Muscle layer of colon (tissue), 2 donors: Measurements from ENCODE around the gene SNX32.

Experiments used
- H3K27ac ChIP-seq: one replicate; pipeline ENCODE4 v1.7.0; 2013; ENCODE audit warnings: low read depth, mild to moderate bottlenecking, low read length, moderate library complexity
- H3K27me3 ChIP-seq, 2 donors: one replicate each; pipeline ENCODE4 v1.7.0; 2013; ENCODE audit warnings: low read length in 2 of 2, mild to moderate bottlenecking in 2 of 2; ENCODE audit not compliant: insufficient read depth in 2 of 2, control insufficient read depth in 1 of 2
- H3K36me3 ChIP-seq: one replicate; pipeline ENCODE4 v1.7.0; 2013; ENCODE audit warnings: mild to moderate bottlenecking, low read length; ENCODE audit not compliant: insufficient read depth
- H3K4me1 ChIP-seq: one replicate; pipeline ENCODE4 v1.7.0; 2013; ENCODE audit warnings: mild to moderate bottlenecking, low read length; ENCODE audit not compliant: insufficient read depth
- H3K4me3 ChIP-seq, 2 donors: one replicate each; pipeline ENCODE4 v1.7.0; 2013; ENCODE audit warnings: low read length in 2 of 2, low read depth in 1 of 2, mild to moderate bottlenecking in 1 of 2, moderate library complexity in 1 of 2
- H3K9ac ChIP-seq: one replicate; pipeline ENCODE4 v1.7.0; 2013; ENCODE audit warnings: low read length
- H3K9me3 ChIP-seq: one replicate; pipeline ENCODE4 v1.7.0; 2013; ENCODE audit warnings: mild to moderate bottlenecking, low read length
- donor health status: abdominal sarcoma.
- donor health status: Adenocarcinoma of cecum.

Gene SNX32

DNA sequence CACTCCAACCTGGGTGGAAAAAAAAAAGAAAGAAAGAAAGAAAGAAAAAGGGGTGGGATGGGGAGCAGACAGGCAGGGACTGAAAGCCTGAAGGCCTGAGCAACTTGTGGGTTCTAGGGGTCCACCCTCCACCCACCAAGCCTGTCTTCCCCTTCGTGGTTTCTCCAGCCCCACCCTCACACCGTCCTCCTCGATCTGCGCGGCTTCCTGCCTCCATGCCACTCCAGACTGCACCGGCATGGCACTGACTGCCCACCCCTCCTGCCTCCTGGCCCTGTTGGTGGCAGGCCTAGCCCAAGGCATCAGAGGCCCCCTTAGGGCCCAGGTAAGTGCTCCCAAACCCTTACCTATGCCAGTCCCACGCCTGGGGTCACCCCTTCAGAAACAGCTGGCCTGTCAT, 45.9 kb downstream of the SNX32 start, which contains the start of gene CTSW:
TSS of gene CTSW (plus strand) at position 221 of the 400 bp plus-strand sequence. CDS start at position 239, 18 bp downstream.
- H3K4me3 ChIP-seq = no peak within 1 kb of the TSS

DNA sequence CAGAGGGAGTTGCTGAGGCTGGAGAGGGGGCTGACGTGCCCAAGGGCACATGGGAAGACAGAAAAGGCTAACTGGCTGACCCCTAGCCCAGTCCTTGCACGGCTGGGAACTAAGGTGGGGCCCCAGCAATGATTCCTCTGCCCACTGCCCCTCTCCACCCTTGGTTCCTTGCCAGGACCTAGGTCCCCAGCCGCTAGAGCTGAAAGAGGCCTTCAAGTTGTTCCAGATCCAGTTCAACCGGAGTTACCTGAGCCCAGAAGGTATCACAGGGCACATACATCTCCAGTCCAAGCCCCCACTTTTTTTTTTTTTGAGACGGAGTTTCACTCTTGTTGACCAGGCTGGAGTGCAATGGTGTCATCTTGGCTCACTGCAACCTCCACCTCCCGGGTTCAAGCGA, 46.3 kb downstream of the SNX32 start:
- no peak overlapping the region for H3K4me3 ChIP-seq
- no peak overlapping the region for H3K27ac ChIP-seq
- H3K36me3 ChIP-seq = peaks cover 18% of the 10 kb centered on the region
- no peaks in the 10 kb centered on the region for H3K27me3 ChIP-seq
- H3K9me3 ChIP-seq = no peaks in the 10 kb centered on the region
- H3K9ac ChIP-seq = no peak overlapping the region
- H3K4me1 ChIP-seq = peaks cover 10% of the 10 kb centered on the region

More for the DNA sequence above, 45.9 kb downstream of the SNX32 start, which contains the start of gene CTSW:
- Histone ChIP-seq H3K27ac (no peak within 1 kb of the TSS), H3K36me3 (peaks cover 16% of the 10 kb centered on the region), H3K9ac (no peak within 1 kb of the TSS), H3K9me3 (no peaks in the 10 kb centered on the region), H3K4me1 (peaks cover 6% of the 10 kb centered on the region), H3K27me3 (no peaks in the 10 kb centered on the region)

DNA sequence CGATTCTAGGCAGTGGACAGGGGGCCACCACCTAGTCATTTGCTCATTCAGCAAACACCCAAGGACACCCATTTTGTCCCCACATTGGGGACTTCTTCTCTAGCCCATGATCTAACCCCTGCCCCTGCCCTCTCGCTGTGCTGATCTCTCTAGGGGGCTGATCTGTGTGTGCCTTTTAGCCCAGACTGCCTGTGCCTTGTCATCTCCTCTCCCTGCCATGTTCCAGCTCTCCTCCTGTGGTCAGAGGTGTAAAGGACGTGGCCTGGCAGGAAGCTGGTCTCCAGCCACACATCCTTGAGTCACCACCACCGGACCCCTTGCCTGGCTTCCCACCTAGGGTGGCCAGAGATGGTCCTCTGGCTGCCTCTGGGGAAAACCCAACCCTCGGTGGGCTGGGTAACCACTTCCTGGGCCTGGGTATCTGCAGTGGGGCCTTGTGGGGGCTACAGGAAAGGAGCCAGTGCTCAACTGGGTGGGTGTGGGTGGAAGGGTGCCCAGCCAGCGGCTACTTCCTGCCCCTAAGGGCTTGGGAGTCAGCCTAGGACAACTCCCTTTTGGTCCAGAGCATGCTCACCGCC, 47.2 kb downstream of the SNX32 start:
- Histone ChIP-seq H3K9me3 (no peaks in the 10 kb centered on the region), H3K27ac (no peak overlapping the region), H3K4me3 (no peak overlapping the region), H3K27me3 (no peaks in the 10 kb centered on the region), H3K9ac (no peak overlapping the region), H3K36me3 (peaks cover 27% of the 10 kb centered on the region), H3K4me1 (peaks cover 10% of the 10 kb centered on the region)

DNA sequence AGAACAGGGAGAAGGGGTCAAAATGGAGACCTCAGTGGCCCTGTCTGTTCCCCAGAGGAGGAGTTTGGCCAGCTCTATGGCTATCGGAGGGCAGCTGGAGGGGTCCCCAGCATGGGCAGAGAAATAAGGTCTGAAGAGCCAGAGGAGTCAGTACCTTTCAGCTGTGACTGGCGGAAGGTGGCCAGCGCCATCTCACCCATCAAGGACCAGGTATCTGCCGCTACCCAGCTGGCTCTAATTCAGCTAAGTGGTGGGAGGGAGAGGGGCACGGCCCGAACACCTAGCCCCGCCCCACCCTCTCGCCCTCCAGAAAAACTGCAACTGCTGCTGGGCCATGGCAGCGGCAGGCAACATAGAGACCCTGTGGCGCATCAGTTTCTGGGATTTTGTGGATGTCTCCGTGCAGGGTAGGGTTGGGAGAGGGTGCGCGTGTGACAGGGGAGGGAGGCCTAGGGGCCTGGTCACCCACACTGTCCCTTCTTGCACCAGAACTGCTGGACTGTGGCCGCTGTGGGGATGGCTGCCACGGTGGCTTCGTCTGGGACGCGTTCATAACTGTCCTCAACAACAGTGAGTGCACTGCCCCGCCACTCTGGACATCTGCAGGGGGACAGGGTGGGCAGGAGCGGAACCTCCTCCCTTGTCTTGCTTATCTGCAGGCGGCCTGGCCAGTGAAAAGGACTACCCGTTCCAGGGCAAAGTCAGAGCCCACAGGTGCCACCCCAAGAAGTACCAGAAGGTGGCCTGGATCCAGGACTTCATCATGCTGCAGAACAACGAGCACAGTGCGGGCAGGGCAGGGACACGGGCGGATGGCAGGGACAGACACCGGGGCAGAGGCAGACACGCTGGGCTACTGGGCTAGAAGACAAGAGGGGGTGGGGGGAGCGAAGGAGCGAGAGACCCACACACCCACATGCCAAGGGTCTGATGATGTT, 48.6 kb downstream of the SNX32 start:
- peaks cover 37% of the 10 kb centered on the region for H3K36me3 ChIP-seq
- no peaks in the 10 kb centered on the region for H3K9me3 ChIP-seq
- H3K27me3 ChIP-seq = no peaks in the 10 kb centered on the region
- no peak overlapping the region for H3K27ac ChIP-seq
- H3K9ac ChIP-seq = no peak overlapping the region
- no peak overlapping the region for H3K4me3 ChIP-seq
- peaks cover 19% of the 10 kb centered on the region for H3K4me1 ChIP-seq

DNA sequence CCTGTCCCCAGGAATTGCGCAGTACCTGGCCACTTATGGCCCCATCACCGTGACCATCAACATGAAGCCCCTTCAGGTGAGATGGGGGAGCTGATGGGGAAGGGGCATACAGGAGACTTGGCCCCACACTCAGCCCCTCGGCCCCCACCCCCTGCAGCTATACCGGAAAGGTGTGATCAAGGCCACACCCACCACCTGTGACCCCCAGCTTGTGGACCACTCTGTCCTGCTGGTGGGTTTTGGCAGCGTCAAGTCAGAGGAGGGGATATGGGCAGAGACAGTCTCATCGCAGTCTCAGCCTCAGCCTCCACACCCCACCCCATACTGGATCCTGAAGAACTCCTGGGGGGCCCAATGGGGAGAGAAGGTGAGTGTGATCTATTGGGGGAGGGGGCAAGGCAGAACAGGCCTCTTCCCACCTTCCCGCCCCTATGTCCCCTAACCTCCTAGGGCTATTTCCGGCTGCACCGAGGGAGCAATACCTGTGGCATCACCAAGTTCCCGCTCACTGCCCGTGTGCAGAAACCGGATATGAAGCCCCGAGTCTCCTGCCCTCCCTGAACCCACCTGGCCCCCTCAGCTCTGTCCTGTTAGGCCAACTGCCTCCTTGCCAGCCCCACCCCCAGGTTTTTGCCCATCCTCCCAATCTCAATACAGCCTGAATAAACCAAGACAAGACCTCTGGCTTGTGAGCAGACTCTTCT, 49.4 kb downstream of the SNX32 start:
- H3K9ac ChIP-seq = no peak overlapping the region
- H3K4me3 ChIP-seq = no peak overlapping the region
- H3K36me3 ChIP-seq = peaks cover 37% of the 10 kb centered on the region
- no peaks in the 10 kb centered on the region for H3K9me3 ChIP-seq
- no peak overlapping the region for H3K27ac ChIP-seq
- H3K4me1 ChIP-seq = peaks cover 24% of the 10 kb centered on the region
- no peaks in the 10 kb centered on the region for H3K27me3 ChIP-seq

DNA sequence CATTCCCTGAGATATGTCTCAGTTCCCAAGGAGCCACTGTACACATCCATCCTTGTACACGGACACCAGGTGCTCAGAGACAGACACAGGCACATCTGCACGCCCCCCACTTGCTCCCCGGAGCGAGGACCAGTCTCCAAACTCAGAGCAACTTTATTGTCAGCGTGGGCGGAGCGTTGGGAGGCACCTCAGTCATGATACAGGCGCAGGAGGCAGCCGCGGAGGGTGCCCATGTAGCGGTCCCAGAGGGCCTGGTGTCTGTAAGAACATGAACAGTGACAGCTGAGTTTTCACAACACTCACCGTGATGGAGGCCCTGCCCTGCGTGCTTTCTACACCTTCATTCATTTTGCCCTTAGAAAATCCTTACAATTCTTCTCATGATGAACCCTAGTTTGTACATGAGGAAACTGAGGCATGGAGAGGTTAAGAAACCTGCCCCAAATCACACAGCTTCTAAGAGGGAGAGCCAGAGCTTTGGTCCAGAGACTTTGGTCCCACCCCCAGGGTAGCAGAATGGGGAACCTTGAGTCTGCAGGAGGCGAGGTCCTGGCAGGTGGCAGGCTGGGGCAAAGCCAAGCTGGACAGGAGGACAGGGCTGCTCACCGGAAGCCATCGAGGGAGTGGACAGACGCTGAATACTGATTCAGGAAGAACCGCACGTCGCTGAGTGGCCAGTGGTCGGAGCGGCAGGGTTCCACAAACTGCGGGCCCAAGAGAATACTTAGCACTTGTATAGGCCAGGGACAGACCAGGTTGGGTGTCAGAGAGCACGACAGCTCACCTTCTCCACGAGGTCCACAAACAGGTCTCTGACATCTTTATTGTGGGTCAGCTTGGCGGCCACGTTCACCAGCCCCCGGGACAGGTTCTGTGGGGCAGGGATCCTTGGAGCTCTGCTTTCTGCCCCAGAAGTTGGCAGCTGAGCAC, 50.3 kb downstream of the SNX32 start:
- no peak overlapping the region for H3K4me3 ChIP-seq
- no peaks in the 10 kb centered on the region for H3K27me3 ChIP-seq
- no peak overlapping the region for H3K27ac ChIP-seq
- H3K9me3 ChIP-seq = no peaks in the 10 kb centered on the region
- no peak overlapping the region for H3K9ac ChIP-seq
- H3K36me3 ChIP-seq = peaks cover 37% of the 10 kb centered on the region
- H3K4me1 ChIP-seq = peaks cover 29% of the 10 kb centered on the region

DNA sequence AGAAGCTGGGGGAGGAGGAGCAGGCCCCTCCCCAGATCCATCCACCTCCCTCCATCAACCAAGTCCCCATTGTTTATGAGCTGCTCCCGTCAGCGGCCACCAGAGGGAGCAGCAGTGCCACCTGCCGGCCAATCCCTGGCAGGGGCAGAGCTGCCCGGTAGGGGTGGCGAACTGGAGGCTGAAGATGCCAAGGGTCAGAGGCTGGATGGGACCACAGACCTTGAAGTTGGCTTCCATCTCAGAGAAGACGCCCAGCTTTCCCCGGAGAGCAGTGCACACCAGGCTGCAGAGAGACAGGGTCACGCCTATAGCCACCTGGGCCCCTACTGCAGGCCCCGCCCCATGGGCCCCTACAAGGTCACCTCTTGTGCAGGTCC, 50.9 kb downstream of the SNX32 start:
- Histone ChIP-seq H3K27ac (no peak overlapping the region), H3K36me3 (peaks cover 37% of the 10 kb centered on the region), H3K9me3 (no peaks in the 10 kb centered on the region), H3K4me3 (no peak overlapping the region), H3K9ac (no peak overlapping the region), H3K4me1 (peaks cover 36% of the 10 kb centered on the region), H3K27me3 (no peaks in the 10 kb centered on the region)

DNA sequence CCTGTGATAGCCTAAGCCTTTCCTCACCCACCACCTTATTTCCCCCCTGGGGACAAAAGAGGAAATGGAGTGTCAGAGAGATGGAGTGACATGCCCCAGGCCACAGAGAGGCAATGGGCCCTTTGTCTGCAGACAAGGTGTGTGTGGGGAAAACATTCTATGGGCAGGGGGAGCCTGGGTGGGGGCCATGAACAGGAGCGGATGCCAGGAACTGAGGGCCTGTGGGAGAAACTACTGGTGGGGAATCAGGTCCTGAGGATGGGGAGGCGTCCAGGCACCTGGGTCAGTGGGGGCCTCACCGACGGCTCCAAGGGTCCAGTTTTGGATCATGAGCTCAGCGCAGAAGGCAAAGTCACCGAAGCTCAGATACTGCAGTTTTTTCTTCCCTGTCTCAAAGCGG, 51.5 kb downstream of the SNX32 start:
- Histone ChIP-seq H3K36me3 (peaks cover 37% of the 10 kb centered on the region), H3K9me3 (no peaks in the 10 kb centered on the region), H3K9ac (no peak overlapping the region), H3K4me3 (no peak overlapping the region), H3K27ac (no peak overlapping the region), H3K27me3 (no peaks in the 10 kb centered on the region), H3K4me1 (peaks cover 41% of the 10 kb centered on the region)

DNA sequence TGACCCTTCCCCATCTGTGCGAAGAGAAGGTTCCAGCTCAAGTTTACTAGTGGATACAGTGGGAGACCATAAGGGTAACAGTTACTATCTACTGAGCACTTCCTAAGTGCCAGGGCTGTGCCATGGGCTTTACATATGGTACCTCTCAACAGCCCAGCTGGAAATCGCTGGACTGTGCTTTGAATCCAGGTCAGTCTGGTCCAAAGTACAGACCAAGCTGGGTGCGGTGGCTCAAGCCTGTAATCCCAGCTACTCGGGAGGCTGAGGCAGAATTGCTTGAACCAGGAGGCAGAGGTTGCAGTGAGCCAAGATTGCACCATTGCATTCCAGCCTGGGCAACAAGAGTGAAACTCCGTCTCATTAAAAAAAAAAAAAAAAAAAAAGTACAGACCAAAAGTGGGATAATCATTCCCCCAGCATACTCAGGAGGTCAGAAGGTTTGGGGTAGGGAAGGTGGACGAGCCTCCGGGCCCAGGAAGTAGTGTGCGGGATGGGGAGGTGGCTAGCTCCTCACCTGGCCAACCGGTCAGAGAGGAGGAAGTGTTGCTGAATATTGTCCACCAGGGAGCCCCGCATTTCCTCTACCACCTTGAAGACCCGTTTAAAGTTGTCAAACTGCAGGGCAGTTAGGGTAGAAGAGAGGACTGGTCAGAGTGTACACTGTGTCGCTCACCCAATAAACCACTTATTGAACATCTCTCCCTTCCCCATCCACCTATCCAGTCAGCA, 52.2 kb downstream of the SNX32 start:
- no peaks in the 10 kb centered on the region for H3K27me3 ChIP-seq
- H3K4me1 ChIP-seq = peaks cover 41% of the 10 kb centered on the region
- no peak overlapping the region for H3K4me3 ChIP-seq
- H3K36me3 ChIP-seq = peaks cover 37% of the 10 kb centered on the region
- no peak overlapping the region for H3K27ac ChIP-seq
- no peaks in the 10 kb centered on the region for H3K9me3 ChIP-seq
- no peak overlapping the region for H3K9ac ChIP-seq
